Measurements from ENCODE around the gene YWHAQ.
"Not testable (repeated sequence)": the region's sequence is repeated elsewhere in the genome, so short reads cannot be mapped to it uniquely, and the experiment has no call there.

Gene YWHAQ

DNA sequence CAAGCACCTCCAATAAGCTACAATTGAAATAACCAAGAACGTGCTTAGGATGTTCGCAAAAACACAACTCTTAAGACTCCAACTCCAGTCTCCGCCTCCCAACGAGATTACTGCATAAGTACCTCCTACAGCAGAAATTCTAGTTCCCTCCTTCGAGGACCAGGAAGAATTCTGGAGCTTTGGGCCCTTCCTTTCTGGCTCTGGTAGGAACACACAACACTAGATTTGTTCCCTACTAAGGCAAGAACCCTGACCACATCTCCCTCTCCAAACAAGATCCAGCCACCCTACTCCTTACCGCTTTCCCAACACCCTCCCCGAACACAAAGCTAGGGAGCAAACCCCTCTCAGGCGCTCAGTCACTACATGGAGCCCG, 75.9 kb downstream of the YWHAQ start:
- Mint-ChIP-seq H3K4me1 (peaks cover 41% of the 10 kb centered on the region), H3K27me3 (no peaks in the 10 kb centered on the region), H3K27ac (peak overlapping the region; percentile 98), H3K9me3 (no peaks in the 10 kb centered on the region), H3K4me3 (peak overlapping the region; percentile 98), H3K36me3 (peaks cover 6% of the 10 kb centered on the region)
- DNase-seq (ENCODE audit: low spot score in 2 of 2) = no peak
- ATAC-seq (ENCODE audit: low read depth) = no peak

DNA sequence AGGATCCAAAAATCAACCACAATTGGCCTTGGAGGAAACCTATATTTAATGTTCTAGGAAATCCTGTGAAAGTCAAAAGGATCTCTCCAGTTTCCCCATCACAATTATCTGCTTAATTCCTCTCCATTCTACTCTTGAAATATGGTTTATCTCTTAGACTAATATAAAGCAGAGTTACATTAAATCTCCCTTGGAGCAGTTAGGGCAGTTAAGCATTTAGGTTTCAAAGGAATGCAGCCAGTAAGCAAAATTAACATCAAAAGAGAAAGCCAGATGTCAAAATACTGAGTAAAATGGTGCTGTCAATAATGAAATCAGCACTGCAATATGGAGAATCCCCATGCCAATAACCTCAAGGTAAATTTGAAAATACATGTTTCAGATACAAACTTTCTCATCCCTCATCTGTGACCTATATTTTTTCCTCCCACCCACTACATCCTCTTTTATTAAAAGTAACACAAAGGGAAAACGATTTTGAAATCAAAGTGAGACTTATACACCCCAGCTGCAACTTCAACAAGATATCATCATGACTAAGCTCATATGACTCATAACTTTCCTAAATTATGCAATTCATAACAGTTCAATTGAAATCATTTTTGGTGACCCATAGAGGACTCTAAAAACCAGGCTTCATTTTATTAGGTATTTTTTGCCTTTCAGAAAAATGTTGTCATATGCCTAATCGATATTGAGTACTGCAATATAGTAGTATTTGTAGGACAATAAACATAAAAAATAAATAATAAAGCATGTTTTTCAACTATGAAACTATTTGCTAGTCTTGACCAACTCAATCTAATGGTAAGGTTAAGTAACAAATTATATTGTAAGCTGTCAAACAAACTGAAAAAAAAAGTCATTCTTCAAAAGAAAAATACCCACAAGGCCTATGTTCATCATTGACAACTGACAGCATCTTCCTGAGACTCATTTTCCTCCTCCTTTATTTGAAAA, 78.3 kb downstream of the YWHAQ start:
- H3K9me3 Mint-ChIP-seq = no peaks in the 10 kb centered on the region
- peaks cover 50% of the 10 kb centered on the region for H3K4me1 Mint-ChIP-seq
- DNase-seq (ENCODE audit: low spot score in 2 of 2) = no peak
- ATAC-seq (ENCODE audit: low read depth) = no peak
- H3K27ac Mint-ChIP-seq = peak overlapping the region; percentile 85
- H3K4me3 Mint-ChIP-seq = peak overlapping the region; percentile 68
- peaks cover 2% of the 10 kb centered on the region for H3K36me3 Mint-ChIP-seq
- H3K27me3 Mint-ChIP-seq = no peaks in the 10 kb centered on the region

DNA sequence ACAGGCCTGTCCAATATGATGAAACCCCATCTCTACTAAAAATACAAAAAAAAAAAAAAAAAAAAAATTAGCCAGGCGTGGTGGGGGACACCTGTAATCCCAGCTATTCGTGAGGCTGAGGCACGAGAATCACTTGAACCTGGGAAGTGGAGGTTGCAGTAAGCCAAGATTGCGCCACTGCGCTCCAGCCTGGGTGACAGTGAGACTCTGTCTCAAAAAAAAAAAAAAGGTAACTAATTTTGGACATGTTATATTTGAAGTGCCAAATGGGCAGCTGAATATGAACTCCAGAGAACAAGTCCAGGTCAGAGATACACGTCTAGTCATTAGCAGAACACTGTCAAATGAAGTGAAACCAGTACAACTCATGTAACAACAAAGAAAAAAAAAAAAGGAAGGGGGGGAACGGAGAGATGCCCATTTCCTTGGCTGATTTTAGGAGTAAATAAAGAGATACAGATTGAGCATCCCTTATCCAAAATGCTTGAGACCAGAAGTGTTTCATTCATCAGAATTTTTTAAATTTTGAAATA, 79.9 kb downstream of the YWHAQ start:
- H3K27ac Mint-ChIP-seq = peak overlapping the region; percentile 85
- not testable (repeated sequence) for H3K36me3 Mint-ChIP-seq; ATAC-seq (ENCODE audit: low read depth); DNase-seq (ENCODE audit: low spot score in 2 of 2); H3K27me3 Mint-ChIP-seq; H3K9me3 Mint-ChIP-seq
- H3K4me1 Mint-ChIP-seq = peaks cover 56% of the 10 kb centered on the region
- H3K4me3 Mint-ChIP-seq = peak overlapping the region; percentile 76

DNA sequence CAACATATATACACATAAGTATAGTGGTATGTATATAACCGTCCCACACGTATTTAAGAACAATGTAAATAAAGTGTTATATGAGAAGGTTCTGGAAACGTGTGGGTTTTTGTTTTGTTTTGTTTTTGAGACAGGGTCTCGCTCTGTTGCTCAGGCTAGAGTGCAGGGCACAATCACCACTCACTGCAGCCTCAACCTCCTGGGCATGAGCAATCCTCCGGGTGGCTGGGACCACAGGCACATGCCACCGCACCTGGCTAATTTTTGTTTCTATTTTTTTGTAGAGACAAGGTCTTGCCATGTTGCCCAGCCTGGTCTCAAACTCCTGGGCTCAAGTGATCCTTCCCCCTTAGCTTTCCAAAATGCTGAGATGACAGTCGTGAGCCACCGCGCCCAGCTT, 81.4 kb downstream of the YWHAQ start:
- Mint-ChIP-seq H3K27ac (peak overlapping the region; percentile 99), H3K9me3 (no peaks in the 10 kb centered on the region)
- no peak for ATAC-seq (ENCODE audit: low read depth)

DNA sequence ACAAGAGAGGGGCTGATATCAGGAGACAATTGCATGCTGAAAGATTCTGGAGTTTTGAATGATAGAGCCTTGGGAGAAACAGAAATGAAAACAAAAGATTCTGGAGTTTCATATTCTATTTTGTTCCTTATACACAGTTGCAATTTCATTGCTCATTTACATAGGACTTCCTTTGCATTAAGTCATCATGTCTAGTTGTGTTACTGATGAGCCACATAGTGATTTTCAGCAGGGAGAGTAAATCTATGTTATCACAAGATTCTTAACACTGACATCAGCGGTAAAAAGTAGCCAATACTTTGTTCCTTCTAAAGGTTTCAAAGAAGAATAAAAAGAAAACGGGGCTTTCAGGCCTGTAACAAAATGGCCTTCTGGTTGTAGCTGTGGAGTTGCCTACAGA, 82.3 kb downstream of the YWHAQ start:
- DNase-seq (ENCODE audit: low spot score in 2 of 2) (peak in 1 of 2 donors; percentile 32), ATAC-seq (ENCODE audit: low read depth) (peak; percentile 83)
- H3K27me3 Mint-ChIP-seq = no peaks in the 10 kb centered on the region
- H3K9me3 Mint-ChIP-seq = no peaks in the 10 kb centered on the region
- peaks cover 55% of the 10 kb centered on the region for H3K4me1 Mint-ChIP-seq
- peak overlapping the region; percentile 92 for H3K4me3 Mint-ChIP-seq
- peak overlapping the region; percentile 99 for H3K27ac Mint-ChIP-seq
- no peaks in the 10 kb centered on the region for H3K36me3 Mint-ChIP-seq

More for the DNA sequence above, 81.4 kb downstream of the YWHAQ start:
- Mint-ChIP-seq H3K4me1 (peaks cover 55% of the 10 kb centered on the region), H3K4me3 (peak overlapping the region; percentile 64), H3K27me3 (no peaks in the 10 kb centered on the region), H3K36me3 (peaks cover 2% of the 10 kb centered on the region)
- no peak for DNase-seq (ENCODE audit: low spot score in 2 of 2)

DNA sequence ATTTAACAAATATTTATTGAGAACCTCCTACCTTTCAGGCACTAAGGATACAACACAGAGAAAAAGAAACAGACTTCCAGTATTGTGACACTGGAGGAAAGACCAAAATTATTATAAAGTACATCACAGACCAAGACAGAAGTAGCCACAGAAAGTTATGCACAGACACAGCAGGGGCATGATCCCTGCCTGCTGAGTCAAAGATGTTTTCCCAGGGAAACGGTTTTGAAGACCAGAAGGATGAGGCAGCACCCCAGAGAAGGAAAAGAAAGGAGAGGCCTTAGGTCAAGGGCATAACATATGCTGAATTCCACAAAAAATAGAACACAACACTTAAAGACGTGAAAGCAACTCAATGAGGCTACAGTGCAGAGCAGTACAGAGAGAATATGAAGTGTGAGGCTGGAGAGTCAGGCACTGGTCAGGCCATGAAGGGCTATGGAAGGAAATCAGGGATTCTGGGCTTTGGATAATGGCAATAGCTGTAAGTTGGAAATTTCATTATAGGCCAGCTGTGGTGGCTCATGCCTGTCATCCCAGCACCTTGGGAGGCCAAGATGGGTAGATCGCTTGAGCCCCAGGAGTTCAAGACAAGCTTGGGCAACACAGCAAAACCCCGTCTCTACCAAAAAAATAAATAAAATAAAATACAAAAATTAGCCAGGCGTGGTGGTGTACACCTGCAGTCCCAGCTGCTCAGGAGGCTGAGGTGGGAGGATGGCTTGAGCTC, 83.4 kb downstream of the YWHAQ start:
- no peak for ATAC-seq (ENCODE audit: low read depth)
- Mint-ChIP-seq H3K9me3 (no peaks in the 10 kb centered on the region), H3K4me1 (peaks cover 54% of the 10 kb centered on the region), H3K4me3 (peak overlapping the region; percentile 92), H3K36me3 (no peaks in the 10 kb centered on the region), H3K27me3 (no peaks in the 10 kb centered on the region), H3K27ac (peak overlapping the region; percentile 99)
- DNase-seq (ENCODE audit: low spot score in 2 of 2) = no peak

DNA sequence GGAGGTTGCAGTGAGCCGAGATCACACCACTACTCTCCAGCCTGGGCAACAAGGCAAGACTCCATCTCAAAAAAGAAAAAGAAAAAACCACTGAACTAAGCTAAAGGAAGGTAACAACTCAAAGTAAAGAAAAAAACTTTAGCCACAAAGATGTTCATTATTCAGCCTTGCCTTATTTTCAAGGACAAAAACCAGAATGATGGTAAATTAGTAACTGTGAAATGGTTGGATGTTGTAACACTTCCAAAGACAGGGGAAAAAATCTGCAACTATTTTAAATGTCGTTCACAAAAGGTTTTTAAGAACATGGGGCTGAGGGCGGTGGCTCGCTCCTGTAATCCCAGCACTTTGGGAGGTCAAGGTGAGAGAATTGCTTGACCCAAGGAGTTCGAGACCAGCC, 85.3 kb downstream of the YWHAQ start:
- Mint-ChIP-seq H3K36me3 (peaks cover 4% of the 10 kb centered on the region), H3K4me1 (peaks cover 45% of the 10 kb centered on the region), H3K4me3 (peak overlapping the region; percentile 8), H3K27me3 (no peaks in the 10 kb centered on the region), H3K27ac (peak overlapping the region; percentile 75), H3K9me3 (no peaks in the 10 kb centered on the region)
- ATAC-seq (ENCODE audit: low read depth) = no peak
- DNase-seq (ENCODE audit: low spot score in 2 of 2) = no peak

DNA sequence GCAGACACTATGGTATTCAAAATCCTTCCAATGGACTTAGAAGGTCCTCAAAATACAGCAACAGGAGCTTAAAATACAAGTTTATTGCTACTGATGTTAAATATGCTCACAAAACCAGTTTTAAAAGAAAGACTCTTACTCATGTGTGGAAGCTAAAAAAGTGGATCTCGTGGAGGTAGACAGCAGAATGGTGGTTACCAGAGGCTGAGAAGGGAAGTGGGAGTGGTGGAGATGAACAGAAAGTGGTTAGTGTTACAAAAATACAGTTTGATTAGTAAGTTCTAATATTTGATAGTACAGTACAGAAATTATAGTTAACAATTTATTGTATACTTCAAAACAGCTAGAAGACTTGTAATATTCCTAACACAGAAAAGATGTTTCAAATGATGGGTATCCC, 87.2 kb downstream of the YWHAQ start:
- no peaks in the 10 kb centered on the region for H3K9me3 Mint-ChIP-seq
- peak; percentile 20 for ATAC-seq (ENCODE audit: low read depth)
- H3K27ac Mint-ChIP-seq = peak overlapping the region; percentile 73
- peak overlapping the region; percentile 38 for H3K4me3 Mint-ChIP-seq
- no peaks in the 10 kb centered on the region for H3K27me3 Mint-ChIP-seq
- H3K36me3 Mint-ChIP-seq = peaks cover 8% of the 10 kb centered on the region
- no peak for DNase-seq (ENCODE audit: low spot score in 2 of 2)
- peaks cover 44% of the 10 kb centered on the region for H3K4me1 Mint-ChIP-seq

DNA sequence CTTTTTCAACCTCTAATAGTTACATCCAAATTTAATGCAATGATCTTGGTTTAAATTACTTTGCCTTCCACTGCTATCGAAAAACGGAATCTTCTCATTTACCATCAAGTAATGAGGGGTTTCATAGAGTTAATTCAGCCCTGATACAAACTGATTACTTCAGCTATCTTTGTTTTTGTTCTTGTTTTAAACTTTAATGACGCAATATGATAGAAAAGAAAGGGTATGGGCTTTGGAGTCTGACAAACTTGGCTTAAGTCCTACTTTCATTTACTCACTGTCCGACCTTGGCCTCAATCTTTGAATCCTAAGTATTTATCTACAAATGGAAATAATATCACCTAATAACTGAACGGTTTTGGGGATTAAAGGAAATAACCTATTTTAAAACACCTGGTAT, 91.3 kb downstream of the YWHAQ start:
- peak overlapping the region; percentile 95 for H3K27ac Mint-ChIP-seq
- ATAC-seq (ENCODE audit: low read depth) (peak; percentile 46), DNase-seq (ENCODE audit: low spot score in 2 of 2) (no peak)
- H3K36me3 Mint-ChIP-seq = peaks cover 17% of the 10 kb centered on the region
- peaks cover 31% of the 10 kb centered on the region for H3K4me1 Mint-ChIP-seq
- H3K27me3 Mint-ChIP-seq = no peaks in the 10 kb centered on the region
- H3K4me3 Mint-ChIP-seq = peak overlapping the region; percentile 72
- no peaks in the 10 kb centered on the region for H3K9me3 Mint-ChIP-seq

DNA sequence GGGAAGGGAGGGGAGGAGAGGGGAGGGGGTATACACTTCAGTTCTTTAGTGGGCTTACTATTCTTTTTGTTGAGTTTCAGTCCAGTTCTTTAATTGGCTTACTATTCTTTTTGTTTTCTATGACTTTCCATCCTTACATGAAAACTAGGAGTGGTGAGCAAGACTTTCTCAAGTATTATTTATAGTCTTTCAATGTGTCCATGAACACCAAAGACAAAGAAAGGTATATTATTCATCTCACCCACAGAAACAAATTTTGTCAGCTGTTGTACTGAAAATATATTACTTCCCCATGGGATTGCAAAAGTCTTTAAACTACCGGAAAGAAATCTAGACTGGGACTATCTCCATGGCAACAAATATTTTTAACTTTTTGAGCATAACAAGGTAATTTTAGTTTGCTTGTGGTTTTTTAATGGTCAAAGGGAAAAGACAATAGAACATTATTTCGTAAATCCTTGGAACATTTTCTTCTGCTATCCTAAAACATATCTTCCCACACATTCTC, 92.7 kb downstream of the YWHAQ start:
- Mint-ChIP-seq H3K4me1 (peaks cover 21% of the 10 kb centered on the region), H3K4me3 (no peak overlapping the region), H3K36me3 (peaks cover 21% of the 10 kb centered on the region), H3K27me3 (no peaks in the 10 kb centered on the region), H3K9me3 (no peaks in the 10 kb centered on the region), H3K27ac (peak overlapping the region; percentile 70)
- DNase-seq (ENCODE audit: low spot score in 2 of 2) (no peak), ATAC-seq (ENCODE audit: low read depth) (peak; percentile 23)

DNA sequence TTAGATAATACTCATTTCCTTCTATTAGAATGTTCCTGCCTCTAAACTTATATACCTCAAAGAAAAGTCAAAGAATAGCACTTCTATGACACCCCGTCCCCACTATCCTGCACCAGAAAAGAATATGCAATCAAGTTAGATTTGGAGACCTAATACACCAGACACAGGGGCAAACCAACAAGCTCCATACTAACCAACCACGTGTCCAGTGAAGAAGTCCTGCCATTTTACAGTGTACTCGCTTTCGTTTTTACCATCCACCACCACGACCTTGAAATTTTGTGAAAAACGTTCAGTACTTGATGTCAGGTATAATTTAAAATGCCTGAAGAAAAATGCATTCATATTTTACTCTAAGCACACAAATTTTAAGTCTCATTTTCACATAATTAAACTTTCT, 94.3 kb downstream of the YWHAQ start:
- ATAC-seq (ENCODE audit: low read depth) (no peak), DNase-seq (ENCODE audit: low spot score in 2 of 2) (no peak)
- H3K27ac Mint-ChIP-seq = peak overlapping the region; percentile 62
- H3K9me3 Mint-ChIP-seq = no peaks in the 10 kb centered on the region
- no peaks in the 10 kb centered on the region for H3K27me3 Mint-ChIP-seq
- H3K4me3 Mint-ChIP-seq = no peak overlapping the region
- peaks cover 19% of the 10 kb centered on the region for H3K36me3 Mint-ChIP-seq
- H3K4me1 Mint-ChIP-seq = peaks cover 20% of the 10 kb centered on the region

DNA sequence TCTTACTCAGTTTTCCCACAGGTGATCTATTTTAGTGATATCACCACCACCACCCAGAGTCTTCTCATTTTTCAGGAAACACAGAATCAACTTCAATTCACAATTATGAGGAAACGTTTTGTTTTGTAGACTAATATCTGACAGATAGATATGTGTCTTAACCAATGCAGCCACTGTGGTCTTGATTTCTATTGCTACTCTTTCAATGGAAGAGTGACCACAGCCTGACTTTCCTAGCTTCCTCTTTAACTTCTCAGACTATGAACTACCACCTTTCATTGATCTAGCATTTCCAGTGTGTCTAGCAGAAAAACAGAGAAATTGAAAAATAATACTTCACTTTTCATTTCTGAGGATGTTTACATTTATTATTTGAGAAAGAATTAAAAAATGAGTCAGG, 95.6 kb downstream of the YWHAQ start:
- peak overlapping the region; percentile 53 for H3K27ac Mint-ChIP-seq
- H3K36me3 Mint-ChIP-seq = peaks cover 17% of the 10 kb centered on the region
- no peak overlapping the region for H3K4me3 Mint-ChIP-seq
- no peaks in the 10 kb centered on the region for H3K9me3 Mint-ChIP-seq
- peaks cover 20% of the 10 kb centered on the region for H3K4me1 Mint-ChIP-seq
- DNase-seq (ENCODE audit: low spot score in 2 of 2) (no peak), ATAC-seq (ENCODE audit: low read depth) (peak; percentile 33)
- H3K27me3 Mint-ChIP-seq = no peaks in the 10 kb centered on the region

All from memory B cell (primary cell).